ENCODE measurements around the gene OGFOD3. TPM values are rescaled to one million over a fixed set of nuclear protein-coding genes. Genes with fewer than 3 reads are reported as not detected.
A peak's percentile ranks its signal among the peaks of the same experiment; 100 is the strongest.

The OGFOD3 gene
- total RNA-seq, 1 donor from 2014 or later: 15.7 TPM

DNA sequence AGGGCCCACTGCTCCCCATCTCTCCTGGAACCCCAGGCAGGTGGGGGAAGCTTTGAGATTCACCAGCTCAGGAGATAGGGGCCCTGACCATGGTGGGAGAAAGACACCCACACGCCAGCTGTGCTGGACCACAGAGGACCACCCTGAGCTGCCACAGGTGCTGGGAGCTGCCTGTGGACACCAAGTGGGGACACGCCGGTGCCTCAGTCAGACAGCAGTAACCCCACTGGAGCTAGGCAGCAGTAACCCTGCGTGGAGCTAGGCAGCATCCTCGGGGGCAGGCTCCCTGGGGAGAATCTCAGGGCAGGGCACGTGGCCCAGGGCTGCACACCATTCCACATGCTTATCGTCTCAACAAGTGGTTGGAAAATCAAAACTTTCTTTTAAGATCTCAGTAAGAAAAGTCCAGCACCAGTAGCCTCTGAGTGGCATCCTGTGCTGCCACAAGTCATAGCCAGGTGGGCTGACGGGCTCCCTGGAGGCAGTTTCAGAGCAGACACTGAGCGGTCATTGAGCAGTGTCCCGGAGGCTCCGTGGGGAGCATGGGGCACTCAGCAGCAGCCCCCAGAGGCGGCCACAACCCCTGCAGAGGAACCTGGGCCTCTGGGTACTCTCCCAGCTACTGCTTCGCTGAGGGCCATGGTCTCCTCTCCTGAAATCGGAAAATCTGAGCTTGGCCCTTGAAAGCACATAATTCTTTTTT is 8.2 kb downstream of the OGFOD3 start:
- Mint-ChIP-seq H3K27ac (ENCODE audit: unreplicated experiment) (no peak overlapping the region), H3K36me3 (ENCODE audit: low read depth, unreplicated experiment) (peaks cover 2% of the 10 kb centered on the region), H3K4me3 (ENCODE audit: unreplicated experiment) (no peak overlapping the region), H3K27me3 (ENCODE audit: unreplicated experiment) (peaks cover 9% of the 10 kb centered on the region), H3K9me3 (ENCODE audit: unreplicated experiment) (no peaks in the 10 kb centered on the region), H3K4me1 (ENCODE audit: unreplicated experiment) (no peaks in the 10 kb centered on the region)
- DNase-seq (ENCODE audit: low spot score): no peak
- TF ChIP-seq, protein P1, sequence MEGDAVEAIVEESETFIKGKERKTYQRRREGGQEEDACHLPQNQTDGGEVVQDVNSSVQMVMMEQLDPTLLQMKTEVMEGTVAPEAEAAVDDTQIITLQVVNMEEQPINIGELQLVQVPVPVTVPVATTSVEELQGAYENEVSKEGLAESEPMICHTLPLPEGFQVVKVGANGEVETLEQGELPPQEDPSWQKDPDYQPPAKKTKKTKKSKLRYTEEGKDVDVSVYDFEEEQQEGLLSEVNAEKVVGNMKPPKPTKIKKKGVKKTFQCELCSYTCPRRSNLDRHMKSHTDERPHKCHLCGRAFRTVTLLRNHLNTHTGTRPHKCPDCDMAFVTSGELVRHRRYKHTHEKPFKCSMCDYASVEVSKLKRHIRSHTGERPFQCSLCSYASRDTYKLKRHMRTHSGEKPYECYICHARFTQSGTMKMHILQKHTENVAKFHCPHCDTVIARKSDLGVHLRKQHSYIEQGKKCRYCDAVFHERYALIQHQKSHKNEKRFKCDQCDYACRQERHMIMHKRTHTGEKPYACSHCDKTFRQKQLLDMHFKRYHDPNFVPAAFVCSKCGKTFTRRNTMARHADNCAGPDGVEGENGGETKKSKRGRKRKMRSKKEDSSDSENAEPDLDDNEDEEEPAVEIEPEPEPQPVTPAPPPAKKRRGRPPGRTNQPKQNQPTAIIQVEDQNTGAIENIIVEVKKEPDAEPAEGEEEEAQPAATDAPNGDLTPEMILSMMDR (IDR thresholded peaks at IDR 0.05; ENCODE audit: unreplicated experiment): no peak

DNA sequence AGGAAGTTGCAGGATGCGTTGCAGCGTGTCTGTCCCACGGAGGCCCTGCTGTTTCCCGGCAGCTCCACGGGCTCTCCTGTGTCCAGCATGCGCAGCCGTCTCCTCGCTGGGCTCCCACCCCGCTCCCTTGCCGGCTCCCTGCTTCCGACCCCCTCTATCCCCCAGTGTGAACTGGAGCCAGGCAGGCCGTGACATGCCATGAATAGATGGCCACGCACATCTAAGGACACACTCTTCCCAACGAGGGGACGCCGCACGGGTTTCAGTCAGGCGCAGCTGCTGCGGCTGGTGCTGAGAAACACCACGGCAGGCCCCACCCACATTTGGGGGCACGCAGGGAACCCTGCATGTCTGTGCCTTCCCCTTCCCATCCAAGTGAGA is 9.5 kb downstream of the OGFOD3 start:
- Mint-ChIP-seq H3K36me3 (ENCODE audit: low read depth, unreplicated experiment) (peaks cover 3% of the 10 kb centered on the region), H3K4me3 (ENCODE audit: unreplicated experiment) (no peak overlapping the region), H3K9me3 (ENCODE audit: unreplicated experiment) (no peaks in the 10 kb centered on the region), H3K4me1 (ENCODE audit: unreplicated experiment) (no peaks in the 10 kb centered on the region), H3K27me3 (ENCODE audit: unreplicated experiment) (peaks cover 9% of the 10 kb centered on the region), H3K27ac (ENCODE audit: unreplicated experiment) (no peak overlapping the region)
- TF ChIP-seq, protein P1 (IDR thresholded peaks at IDR 0.05; ENCODE audit: unreplicated experiment): no peak
- no peak for DNase-seq (ENCODE audit: low spot score)

DNA sequence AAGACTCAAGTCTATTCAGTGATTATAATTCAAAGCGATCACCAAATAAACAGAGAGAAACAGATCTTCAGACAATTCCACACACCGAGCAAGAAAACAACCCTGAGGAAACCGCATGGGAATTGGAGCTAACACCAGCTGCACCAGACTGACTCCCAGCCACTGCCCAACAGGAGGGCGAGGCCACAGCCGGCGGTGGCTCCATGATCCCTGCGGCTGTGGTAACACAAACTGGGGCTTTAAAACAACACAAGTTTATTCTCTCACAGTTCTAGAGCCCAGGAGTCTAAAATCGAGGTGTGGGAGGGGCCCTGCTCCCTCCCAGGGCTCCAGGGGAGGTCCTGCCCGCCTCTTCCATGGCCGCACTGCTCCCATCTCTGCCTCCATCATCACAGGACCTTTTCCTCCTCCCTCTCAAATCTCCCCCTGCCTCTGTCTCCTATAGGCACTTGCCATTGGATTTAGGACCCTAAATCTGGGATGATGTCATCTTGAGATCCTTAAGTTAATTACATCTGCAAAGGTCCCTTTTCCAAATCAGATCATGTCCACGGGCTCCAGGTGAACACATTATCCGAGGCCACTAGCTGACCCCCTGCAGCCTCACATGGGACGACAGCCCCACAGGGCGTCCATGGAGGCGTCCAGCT is 10.0 kb downstream of the OGFOD3 start:
- H3K27ac Mint-ChIP-seq (ENCODE audit: unreplicated experiment): no peak overlapping the region
- H3K9me3 Mint-ChIP-seq (ENCODE audit: unreplicated experiment): no peaks in the 10 kb centered on the region
- TF ChIP-seq, protein P1 (IDR thresholded peaks at IDR 0.05; ENCODE audit: unreplicated experiment): no peak
- H3K4me3 Mint-ChIP-seq (ENCODE audit: unreplicated experiment): peak overlapping the region; percentile 31
- no peaks in the 10 kb centered on the region for H3K4me1 Mint-ChIP-seq (ENCODE audit: unreplicated experiment)
- peaks cover 3% of the 10 kb centered on the region for H3K36me3 Mint-ChIP-seq (ENCODE audit: low read depth, unreplicated experiment)
- no peak for DNase-seq (ENCODE audit: low spot score)
- peaks cover 9% of the 10 kb centered on the region for H3K27me3 Mint-ChIP-seq (ENCODE audit: unreplicated experiment)

DNA sequence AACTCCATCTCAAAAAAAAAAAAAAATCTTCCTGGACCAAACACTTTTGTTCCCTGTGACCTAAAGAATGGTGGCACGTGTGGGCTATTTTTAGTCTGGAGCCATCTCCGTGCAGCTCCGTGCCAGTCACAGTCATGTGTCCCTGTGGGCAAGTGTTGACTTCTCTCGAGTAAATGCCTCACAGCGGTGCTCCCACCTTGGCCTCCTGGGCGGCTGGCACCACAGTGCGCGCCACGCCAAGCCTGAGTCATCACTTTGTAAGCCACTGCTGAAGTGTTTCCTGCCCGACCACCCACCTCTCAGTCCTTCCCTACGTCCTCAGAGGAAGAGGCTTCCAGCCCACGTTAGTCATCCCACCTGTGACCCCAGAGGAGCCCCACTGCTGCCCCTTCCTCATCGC is 11.1 kb downstream of the OGFOD3 start:
- H3K9me3 Mint-ChIP-seq (ENCODE audit: unreplicated experiment): no peaks in the 10 kb centered on the region
- H3K4me1 Mint-ChIP-seq (ENCODE audit: unreplicated experiment): no peaks in the 10 kb centered on the region
- no peak overlapping the region for H3K27ac Mint-ChIP-seq (ENCODE audit: unreplicated experiment)
- no peak for DNase-seq (ENCODE audit: low spot score)
- no peak overlapping the region for H3K4me3 Mint-ChIP-seq (ENCODE audit: unreplicated experiment)
- peaks cover 3% of the 10 kb centered on the region for H3K36me3 Mint-ChIP-seq (ENCODE audit: low read depth, unreplicated experiment)
- H3K27me3 Mint-ChIP-seq (ENCODE audit: unreplicated experiment): peaks cover 9% of the 10 kb centered on the region
- TF ChIP-seq, protein P1 (IDR thresholded peaks at IDR 0.05; ENCODE audit: unreplicated experiment): no peak

DNA sequence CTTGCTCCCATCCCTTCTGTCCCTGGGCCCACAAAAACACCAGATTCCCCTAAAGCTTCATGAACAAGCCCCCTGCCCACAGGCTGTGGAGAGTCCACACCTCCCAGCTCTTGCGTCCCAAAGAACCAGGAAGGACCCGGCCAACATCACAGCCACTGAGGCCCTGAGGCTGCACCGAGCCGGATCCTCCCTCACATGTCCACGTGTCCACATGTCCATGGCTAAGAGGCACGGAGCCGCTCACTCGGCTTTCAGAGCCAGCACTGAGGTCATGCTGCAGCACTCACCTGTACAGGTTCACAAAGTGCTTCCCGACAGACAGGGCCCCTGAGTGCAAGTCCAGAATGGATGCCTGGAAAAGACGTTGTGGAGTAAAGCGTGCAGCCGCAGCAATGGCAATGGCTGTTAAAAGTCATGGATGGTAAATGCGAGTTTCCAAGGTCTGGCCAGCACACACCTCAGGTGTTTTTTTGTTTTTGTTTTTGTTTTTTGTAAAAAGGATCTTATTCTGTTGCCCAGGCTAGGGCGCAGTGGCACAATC is 12.2 kb downstream of the OGFOD3 start:
- no peak for DNase-seq (ENCODE audit: low spot score)
- H3K9me3 Mint-ChIP-seq (ENCODE audit: unreplicated experiment): no peaks in the 10 kb centered on the region
- TF ChIP-seq, protein P1 (IDR thresholded peaks at IDR 0.05; ENCODE audit: unreplicated experiment): no peak
- peaks cover 7% of the 10 kb centered on the region for H3K27me3 Mint-ChIP-seq (ENCODE audit: unreplicated experiment)
- H3K36me3 Mint-ChIP-seq (ENCODE audit: low read depth, unreplicated experiment): peaks cover 3% of the 10 kb centered on the region
- H3K4me1 Mint-ChIP-seq (ENCODE audit: unreplicated experiment): no peaks in the 10 kb centered on the region
- no peak overlapping the region for H3K4me3 Mint-ChIP-seq (ENCODE audit: unreplicated experiment)
- no peak overlapping the region for H3K27ac Mint-ChIP-seq (ENCODE audit: unreplicated experiment)

Data from endothelial cell (in vitro differentiated cells).